HG03045 (cell line): Measurements from ENCODE around the gene KCNK15.
"Not testable (repeated sequence)": the region's sequence is repeated elsewhere in the genome, so short reads cannot be mapped to it uniquely, and the experiment has no call there.

Source experiments
- ATAC-seq: cut with Tn5 transposase; IDR thresholded peaks from one replicate; pipeline ENCODE4 v1.9.1; 2021; ENCODE audit warnings: mild to moderate bottlenecking, moderate library complexity; ENCODE audit not compliant: unreplicated experiment

KCNK15 gene

DNA sequence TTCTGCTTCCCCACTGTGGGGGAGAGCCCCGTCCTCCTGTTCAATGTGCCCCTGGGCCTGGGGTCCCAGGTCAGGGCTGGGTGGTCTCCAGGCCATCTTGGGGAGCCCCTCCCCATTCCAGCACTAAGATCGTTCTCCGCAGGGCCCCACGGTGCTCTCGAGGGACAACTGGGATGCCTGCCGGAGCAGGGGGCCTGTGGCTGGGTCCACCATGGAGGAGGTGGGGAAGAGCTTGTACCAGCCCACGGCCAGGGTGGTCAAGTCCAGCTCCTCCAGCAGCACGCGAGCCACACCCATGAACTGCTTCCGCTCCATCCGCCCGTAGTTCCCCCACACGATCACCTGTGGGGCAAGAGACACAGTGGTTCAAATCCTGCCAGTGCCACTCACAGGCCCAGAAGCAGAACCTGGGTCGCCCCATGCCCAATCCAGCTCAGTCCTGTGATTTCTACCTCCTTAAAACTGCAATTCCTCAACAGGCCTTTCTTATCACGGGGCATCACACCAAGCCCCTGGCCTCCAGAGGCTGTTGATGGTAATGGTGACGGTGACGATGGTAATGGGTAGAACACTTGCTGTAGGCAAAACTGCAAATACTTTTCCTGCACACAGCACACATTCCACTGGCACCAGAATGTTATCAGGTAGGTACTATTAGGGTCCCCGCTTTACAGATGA lies 10.5 kb downstream of the KCNK15 start:
- ATAC-seq = no peak

DNA sequence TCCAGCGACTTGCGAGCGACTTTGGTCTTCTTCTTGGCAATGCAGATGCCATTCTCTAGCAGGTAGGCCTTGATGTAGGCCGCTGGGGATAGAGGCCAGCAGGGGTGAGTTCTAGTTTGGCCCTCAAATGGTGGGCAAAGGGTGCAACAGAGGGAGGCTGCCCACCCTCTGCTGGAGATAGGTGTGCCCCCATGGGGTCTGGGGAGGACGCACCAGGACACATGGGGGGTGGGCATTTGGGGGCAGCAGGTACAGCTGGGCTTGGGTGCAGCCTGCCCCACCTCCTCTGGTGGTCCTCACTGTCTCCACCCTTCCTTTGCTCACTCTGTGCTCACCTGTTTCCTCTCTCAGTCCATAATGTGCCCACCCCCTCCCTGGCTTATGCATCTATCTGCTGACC lies 11.3 kb downstream of the KCNK15 start:
- ATAC-seq = no peak

DNA sequence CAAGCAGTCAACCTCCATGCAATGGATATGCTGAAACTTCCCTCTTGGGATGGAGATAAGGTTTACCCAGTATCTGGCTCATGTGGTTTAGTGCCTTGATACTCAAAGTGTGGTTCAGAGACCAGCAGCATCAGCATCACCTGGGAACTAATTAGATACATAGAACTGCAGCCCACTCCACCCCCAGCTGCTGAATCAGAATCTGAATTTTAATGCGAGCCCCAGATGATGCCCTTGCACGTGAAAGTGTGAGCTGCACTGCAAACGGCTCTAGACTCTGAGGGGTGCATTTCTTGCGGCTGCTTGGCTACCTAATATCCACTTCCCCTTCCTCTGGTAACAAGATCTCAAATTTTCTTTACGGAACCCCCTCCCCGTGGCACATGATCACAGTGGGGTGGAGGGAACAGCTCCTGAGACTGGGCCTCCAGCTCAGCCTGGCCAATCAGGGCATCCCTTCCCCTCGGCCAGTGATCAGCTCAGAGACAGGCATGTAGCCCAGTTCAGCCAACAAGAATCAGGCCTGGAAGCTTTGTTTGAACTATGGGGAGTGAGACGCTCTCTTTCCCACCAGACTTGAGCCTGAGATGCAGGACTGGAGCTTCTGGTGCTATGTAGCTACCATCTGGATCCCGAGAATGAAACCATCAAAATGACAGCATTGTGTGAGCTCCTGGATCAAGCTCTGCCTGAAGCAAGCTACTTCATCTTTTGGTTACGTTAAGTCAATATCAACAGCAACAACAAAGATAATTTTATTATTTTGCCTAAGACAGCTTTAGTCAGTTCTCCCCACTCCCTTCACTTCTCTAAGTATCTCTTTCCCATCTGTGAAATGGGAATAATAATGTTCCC lies 12.8 kb downstream of the KCNK15 start:
- no peak for ATAC-seq

DNA sequence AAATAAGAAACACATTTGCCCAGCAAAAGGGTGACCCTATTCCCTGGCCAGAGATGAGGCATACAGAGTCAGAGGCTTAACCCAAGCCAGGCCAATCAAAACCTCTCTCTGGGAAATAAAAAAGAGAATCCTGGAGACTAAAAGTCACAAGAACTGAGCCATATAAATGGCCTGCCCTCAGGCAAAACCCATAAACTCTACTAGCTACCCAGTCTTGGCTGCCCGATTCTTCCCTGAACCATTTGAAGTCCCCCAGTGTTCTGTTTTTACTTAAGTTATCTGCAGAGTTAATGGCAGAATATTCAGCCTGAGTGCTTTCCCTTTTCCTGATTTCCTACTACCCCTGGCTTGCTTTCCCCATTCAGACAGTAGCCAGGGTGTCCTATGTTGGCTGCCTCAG lies 13.9 kb downstream of the KCNK15 start:
- ATAC-seq = no peak

DNA sequence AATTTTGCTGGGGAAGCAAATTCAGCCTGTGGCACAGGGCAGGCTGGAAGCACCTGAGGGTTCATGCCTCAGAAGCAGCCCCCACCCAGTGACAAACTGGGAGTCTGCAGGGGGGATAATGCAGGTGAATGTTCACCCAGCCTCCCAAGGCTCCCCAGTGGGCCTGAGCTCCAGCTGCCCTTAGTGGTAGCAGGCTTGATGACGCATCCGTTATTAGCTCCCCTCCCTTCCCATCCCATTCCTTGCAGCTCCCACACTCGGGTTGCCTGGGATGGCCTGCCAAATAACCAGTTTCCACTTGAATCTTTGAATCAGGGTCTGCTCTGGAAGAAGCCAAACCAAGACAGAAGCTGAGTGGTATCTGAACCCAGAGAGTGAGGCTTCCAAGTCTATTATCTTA lies 15.8 kb downstream of the KCNK15 start:
- ATAC-seq = no peak

DNA sequence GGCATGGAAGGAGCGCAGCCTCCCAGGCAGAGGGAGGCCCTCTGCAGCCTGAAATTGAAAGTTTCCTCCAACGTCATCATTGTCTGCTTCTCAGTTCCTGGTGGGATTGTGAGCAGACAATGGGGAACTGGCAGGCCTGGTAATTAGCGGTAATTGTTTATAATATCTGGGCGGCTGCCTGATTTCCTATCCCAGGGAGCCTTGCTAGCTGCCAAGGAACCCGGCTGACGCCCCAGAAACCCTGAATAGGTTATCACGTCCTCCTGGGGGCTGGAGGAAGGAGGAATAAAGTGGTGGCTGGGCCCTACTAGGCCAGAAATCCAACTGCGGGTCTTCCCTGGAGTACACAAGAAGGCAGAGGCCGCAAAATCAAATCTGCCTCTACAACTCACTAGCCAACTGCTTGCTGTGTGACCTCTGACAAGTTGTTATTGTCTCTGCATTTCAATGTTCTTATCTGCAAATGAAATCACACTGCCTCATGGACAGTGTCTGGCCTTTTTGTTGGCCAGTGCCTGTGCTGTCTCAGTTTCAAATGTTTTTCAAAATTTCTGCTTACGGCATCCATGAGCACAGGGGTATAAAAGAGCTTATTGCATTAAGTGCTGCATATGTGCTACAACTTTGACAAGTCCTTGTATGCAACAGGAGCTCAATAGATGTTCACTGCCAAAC lies 16.9 kb downstream of the KCNK15 start:
- no peak for ATAC-seq

DNA sequence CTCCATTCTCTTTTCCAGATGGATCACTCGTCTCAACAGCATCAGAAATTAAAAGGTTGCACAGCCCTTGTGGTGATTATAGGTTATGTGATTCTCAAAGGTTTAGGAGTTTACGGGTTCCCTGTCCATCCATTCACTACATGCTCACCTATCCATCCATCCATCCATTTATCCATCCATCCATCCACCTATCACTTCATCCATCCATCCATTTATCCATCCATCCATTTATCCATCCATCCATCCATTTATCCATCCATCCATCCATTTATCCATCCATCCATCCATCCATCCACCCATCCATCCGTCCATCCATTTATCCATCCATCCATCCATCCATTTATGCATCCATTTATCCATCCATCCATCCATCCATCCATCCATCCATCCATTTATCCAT lies 18.1 kb downstream of the KCNK15 start:
- not testable (repeated sequence) for ATAC-seq

DNA sequence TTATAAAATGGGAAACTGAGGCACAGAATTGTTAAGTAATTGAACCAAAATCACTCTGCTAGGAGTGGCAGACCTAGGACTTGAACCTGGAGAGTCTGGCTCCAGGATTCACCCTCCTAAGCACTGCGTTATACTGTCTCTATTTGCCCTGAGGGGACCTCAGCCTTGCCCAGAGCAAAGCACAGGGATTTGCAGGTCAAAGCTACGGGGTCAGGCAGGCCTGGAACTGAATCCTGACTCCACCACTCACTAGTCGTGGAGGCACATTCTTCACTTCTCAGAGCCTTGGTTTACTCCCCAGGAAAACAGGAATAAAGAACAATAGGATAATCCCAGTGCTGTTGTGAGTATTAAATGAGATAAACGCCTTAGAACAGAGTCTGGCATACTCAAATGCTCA lies 19.4 kb downstream of the KCNK15 start:
- ATAC-seq = no peak

DNA sequence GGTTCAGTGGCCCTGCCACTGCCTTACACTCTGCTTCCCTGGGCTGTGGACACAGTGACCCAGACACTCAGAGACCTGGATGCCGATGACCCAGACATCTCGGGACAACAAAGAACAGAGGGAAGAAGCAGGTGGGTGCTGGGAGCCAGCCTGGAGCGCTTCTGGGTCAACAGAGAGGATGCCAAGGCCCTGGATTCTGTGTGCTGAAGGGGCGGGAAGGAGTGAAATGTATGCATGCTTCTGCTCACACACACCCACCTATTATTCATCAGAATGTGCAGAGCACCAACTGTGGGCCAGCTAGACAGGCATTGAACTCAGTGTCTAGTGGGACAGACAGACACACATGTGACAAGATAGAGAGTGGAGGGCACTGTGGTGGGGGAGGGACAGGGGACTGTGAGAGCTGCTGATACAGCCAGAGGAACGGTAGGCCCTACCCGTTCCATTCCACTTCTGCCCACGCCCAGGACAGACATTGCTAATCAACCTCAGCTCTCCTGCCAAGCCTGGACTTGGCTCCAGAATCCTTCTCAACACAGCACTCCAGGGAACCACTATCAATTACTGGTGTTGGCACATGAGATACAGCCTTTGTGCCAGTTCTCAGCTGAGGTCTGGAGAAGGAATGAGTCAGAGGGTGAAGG lies 20.2 kb downstream of the KCNK15 start:
- no peak for ATAC-seq

DNA sequence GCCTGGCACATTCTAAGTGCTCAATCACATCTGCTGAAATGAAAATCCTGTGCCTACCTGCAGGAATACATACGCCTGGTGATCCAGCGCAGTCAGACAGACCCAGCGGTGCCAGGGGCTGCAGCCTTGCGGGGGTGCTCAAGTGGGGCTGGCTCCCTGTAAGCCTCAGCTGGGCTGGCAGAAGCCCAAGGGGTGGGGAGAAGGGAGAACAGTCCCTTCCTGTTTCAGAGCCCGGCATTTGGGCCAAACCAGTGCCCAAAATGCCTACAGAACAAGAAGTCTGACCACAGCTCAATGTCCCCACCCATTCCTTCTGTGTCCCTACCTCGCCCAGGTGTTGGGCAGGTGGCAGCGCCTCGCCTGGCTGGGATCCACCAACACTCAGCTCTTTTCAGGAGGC lies 22.6 kb downstream of the KCNK15 start:
- ATAC-seq = no peak

DNA sequence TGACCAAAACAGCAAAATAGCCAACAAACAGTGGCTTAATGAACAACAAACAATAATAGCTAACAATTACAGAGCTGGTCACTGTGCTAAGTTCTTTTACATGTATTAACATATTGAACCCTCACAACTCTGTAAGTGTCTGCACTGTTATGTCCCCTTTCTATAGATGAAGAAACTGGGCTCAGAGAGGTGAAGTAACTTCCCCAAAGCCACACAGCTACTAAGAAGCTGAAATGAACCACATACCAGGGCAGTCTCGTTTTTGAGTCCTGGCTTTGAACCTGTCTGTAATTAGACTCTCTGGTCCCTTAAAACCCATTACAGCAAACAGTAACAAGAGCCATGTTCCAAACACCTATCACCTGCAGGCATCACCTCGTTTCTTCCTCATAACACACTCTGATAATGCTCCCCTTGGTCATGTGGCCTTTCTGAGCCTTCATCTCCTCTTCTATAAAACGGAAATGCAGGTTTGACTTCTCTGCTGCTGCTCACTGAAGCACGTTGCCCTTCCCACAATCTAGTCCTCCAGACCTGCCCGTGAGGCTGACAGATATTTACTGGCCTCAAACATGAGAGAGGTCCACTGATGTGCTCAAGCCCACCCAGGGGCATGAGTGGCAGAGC lies 23.3 kb downstream of the KCNK15 start:
- ATAC-seq = no peak

DNA sequence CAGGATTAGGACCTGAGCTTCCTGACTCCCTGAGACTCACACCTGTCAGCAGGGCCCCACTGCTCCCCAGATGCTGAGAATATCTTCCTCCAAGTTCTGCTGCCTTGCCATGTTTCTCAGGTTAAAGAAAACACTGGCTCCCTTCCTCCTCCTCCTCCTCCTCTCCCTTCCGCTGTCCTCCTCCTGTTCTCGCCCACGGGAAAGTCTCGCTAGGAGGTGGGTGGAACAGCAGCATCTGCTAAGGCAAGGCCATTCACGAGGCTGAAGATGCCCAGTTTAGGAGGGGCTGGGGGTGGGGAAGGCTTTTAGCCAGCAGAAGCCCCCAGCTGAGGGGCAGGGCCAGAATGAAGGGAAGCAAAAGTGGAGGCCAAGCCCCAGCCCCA lies 23.8 kb downstream of the KCNK15 start:
- no peak for ATAC-seq

DNA sequence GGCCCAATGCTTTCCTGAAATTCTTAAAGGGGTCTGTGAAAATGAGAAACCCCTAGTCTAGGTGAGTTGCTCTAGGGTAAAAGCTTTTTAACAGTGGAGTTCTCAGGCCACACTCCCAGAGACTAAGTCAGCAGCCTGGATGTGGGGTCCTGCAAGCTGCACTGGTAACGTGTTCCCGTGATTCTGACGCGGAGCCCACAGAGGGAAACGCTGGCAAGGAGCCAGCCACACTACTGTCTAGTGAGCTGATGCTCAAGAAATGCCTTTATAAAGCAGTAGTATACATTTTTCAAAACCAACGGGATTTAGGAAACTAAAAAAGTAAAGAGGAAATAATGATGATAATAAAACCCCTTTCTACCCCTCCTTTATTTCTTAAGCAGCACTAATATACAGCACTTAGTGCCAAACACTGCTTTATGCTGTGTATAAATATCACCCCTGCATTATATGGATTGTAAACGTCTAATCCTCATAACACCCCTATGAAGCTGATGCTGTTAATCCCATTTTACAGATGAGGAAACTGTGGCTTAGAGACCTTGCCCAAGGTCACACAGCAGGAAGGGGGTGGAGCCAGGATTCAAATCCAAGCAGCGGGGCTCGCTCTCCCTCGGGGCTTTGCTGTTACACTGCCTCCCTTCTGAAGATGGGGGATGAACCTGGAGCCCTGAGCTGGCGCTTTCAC lies 25.0 kb downstream of the KCNK15 start:
- ATAC-seq = no peak

DNA sequence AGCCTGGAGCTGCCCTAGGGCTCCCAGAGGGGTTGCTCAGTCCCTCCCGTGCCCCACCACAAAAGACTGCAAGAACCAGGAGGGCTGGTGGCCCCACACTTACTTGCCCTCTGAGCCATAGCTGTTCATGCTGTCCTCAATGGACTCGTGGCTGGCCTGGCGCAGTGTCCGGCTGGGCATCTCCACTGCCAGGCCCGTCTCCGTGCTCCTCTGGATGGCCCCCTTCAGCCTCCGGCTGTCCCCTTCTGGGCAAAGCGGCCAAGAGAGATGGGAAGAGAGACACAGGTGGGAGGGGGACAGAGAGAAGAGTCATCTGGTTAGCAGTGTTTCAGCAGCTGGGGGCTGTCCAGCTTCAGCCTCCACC lies 25.5 kb downstream of the KCNK15 start:
- ATAC-seq = no peak

DNA sequence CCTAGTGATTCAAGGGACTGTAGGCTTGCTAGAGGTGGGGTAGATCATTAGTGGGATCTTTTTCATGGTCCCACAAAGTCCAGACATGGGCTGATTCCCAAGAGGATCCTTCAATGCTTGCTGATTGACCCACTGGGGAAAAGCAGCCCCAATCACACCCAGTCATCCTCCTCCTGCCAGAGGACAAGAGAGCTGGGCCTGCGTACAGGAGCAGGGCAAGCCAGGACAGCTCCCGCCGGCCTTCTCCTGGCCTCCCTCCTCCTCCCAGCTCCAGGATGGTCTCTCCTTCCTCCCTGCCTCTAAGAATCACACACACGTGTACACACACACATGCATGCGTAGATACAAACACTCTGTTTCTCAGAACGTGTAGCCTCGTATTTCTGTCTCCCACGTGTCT lies 27.0 kb downstream of the KCNK15 start:
- ATAC-seq = no peak

DNA sequence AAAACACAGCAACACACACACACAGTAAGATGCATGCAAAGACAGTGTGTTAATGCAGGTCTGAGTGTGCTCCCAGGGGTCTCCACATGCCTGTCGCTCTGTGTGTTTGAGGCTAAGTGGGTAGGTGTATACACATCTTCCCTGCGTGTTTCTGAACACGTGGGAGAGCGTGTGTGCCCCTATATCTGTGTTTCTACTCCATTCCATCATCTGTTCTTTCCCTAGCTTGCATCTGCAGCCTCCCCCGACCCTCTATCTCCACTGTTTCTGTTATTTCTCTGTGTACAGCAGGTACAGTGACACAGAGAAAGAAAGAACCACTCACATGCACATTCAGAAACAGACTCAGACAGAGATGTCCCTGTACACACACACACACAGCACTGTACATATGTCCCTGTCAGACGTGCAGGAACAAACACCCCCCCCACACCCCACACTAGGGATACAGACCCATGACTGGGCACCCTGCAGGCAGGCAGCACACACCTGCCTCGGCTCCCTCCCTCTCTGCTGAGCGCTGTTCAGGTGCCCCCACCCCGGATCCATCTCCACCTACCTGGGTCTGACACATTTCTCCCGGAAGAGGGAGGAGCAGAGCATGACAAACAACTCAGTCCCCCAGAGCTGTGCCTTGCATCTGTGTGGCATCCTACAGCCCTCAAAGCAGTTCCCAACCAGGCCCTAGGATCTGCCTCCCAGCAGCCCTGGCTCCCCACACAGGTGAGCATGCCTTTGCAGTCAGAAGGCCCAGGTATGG lies 27.6 kb downstream of the KCNK15 start:
- no peak for ATAC-seq

DNA sequence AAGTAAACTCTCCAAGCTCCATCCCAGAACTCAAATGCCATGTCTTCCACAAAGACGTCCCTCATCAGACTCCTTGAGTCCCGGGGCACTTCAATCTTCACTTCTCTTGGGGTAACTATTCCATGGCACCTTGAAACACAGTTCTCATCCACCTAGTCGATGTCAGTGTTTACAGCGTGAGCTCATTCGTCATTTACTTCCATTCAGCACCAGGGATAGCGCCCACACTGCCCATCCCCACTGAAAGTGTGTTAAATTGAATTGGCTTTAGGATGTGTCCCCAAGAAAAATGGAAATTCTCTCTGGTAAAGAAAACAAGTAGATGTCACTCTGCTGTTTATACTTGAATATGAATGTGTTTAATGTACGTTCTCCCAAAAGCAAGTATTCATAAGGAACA lies 31.3 kb downstream of the KCNK15 start:
- ATAC-seq = no peak

DNA sequence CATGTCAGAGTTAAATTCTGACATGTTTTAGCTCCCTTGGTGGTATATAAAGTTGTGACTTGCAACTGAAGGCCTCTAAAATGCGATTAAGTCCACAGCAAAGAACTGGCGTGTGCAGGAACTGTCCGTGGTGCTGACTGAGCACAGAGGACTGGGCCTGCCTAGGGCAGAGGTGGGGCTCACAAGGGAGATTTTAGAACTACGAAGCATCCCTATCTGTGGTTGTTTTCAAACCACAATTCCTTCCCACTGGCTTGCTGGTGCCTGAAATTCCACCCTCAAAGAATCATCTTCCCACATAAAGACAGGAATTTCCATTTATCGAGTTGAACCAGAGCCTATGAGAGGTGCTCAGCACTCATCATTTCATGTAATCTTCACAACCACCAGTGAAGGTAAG lies 34.6 kb downstream of the KCNK15 start:
- ATAC-seq = no peak

DNA sequence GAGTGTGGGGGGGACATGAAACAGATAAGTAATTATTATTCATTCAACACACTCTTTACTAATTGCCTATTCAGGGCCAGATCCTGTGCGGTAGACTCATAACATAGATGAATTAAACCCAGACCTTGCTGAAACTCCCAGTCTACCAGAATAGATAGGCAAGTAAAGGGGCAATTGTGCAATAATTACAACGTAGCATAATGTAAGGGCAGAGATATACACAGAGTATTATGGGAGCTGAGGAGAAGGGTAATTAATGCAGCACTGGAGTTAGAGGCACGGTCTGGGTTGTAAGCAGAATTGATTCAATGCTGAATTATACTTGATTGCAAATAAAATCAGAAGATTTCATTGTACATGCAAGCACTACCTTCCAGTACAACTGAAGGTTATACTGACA lies 35.5 kb downstream of the KCNK15 start:
- no peak for ATAC-seq

DNA sequence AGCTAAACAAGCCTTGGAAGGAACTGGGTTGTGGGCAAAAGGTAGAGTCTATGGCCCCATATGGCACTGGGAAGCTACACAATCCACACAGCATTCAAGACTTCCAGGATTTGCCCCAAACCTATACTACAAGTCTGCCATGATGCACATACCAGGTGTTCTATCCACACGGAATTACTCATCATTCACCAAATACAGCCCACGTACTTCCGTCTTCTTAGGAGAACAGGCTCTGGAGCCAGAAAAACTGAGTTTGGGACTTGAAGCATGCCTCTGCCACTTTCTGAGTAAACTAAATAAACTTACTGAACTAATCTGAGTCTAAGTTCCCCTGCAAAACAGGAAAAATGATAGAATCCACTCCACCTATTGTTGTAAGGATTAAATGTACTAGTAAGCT lies 36.1 kb downstream of the KCNK15 start:
- ATAC-seq = no peak
